Activated B cell treated with CpG ODN at 0.5 μM for 24 hours (primary cell): ENCODE data around the gene NDUFB11. TPM values are rescaled to one million over a fixed set of nuclear protein-coding genes. Genes with fewer than 3 reads are reported as not detected.

Source experiments
- ATAC-seq: fragments of 200-7000 bp; cut with Tn5 transposase; one replicate; pipeline ENCODE4 v1.10.0; 2021; ENCODE audit warnings: low read depth, mild to moderate bottlenecking, moderate library complexity
- CTCF ChIA-PET: fragments of 350-600 bp; sonication (Branson Sonifier 250); formaldehyde crosslinking; loops from one replicate; lab custom pipeline; 2021; ENCODE audit warnings: antibody characterized with exemption; lab: Charles Lee
- POLR2A ChIA-PET: fragments of 350-600 bp; sonication (Branson Sonifier 250); formaldehyde crosslinking; loops from one replicate; lab custom pipeline; 2021; ENCODE audit warnings: antibody characterized with exemption; lab: Charles Lee
- DNase-seq: peaks from one replicate; pipeline ENCODE4 v3.0.0; 2022
- H3K27ac Mint-ChIP-seq: one replicate; pipeline ENCODE4 v1.8.0; 2020; ENCODE audit warnings: mixed read lengths
- H3K27me3 Mint-ChIP-seq: one replicate; pipeline ENCODE4 v1.8.0; 2021; ENCODE audit warnings: mixed read lengths
- H3K36me3 Mint-ChIP-seq: one replicate; pipeline ENCODE4 v1.8.0; 2021; ENCODE audit warnings: low read depth, mixed read lengths
- H3K4me1 Mint-ChIP-seq: one replicate; pipeline ENCODE4 v1.8.0; 2021; ENCODE audit warnings: mixed read lengths
- H3K4me3 Mint-ChIP-seq: one replicate; pipeline ENCODE4 v1.8.0; 2020; ENCODE audit warnings: mild to moderate bottlenecking, mixed read lengths
- H3K9me3 Mint-ChIP-seq: one replicate; pipeline ENCODE4 v1.8.0; 2020; ENCODE audit warnings: mixed read lengths
- CTCF ChIP-seq: fragments of 200-600 bp; IDR thresholded peaks from one replicate; pipeline ENCODE4 v1.8.0; 2022; ENCODE audit warnings: antibody characterized with exemption, mild to moderate bottlenecking
- intact Hi-C: fragments of 100-400 bp; cut with micrococcal nuclease; formaldehyde crosslinking; loops from one replicate; pipeline ENCODE4 v1.15.1; 2024
- total RNA-seq: library from RNA; stranded (reverse); gene quantifications from 2 replicates; pipeline ENCODE4 v1.2.3, GENCODE V29; 2022

NDUFB11 gene
- total RNA-seq, 1 donor from 2014 or later, result 73.3 TPM

GRCh38 chrX:47185241-47185640 lies 40.7 kb upstream of the NDUFB11 start:
- Mint-ChIP-seq H3K4me3 (no peak overlapping the region), H3K9me3 (no peaks in the 10 kb centered on the region), H3K27me3 (no peaks in the 10 kb centered on the region), H3K4me1 (peaks cover under 1% of the 10 kb centered on the region), H3K27ac (no peak overlapping the region), H3K36me3 (peaks cover 47% of the 10 kb centered on the region)
- no peak for TF ChIP-seq CTCF
- intact Hi-C loops, result no loop called here
- ChIA-PET POLR2A (no interaction called here), CTCF (no interaction called here)
- ATAC-seq (no peak), DNase-seq (no peak)

- TF ChIP-seq CTCF, result no peak
- ChIA-PET CTCF (no interaction called here), POLR2A (no interaction called here)
- Mint-ChIP-seq H3K4me3 (no peak overlapping the region), H3K36me3 (peaks cover 50% of the 10 kb centered on the region), H3K27me3 (no peaks in the 10 kb centered on the region), H3K4me1 (no peaks in the 10 kb centered on the region), H3K27ac (no peak overlapping the region), H3K9me3 (no peaks in the 10 kb centered on the region)
- DNase-seq (no peak), ATAC-seq (no peak)
- intact Hi-C loops, result no loop called here
Observed at GRCh38 chrX:47184486-47184885, 40.0 kb upstream of the NDUFB11 start.

GRCh38 chrX:47182106-47182700 lies 37.7 kb upstream of the NDUFB11 start:
- intact Hi-C loops, result no loop called here
- CTCF ChIA-PET, result no interaction called here
- no peak overlapping the region for H3K4me3 Mint-ChIP-seq
- ATAC-seq (no peak), DNase-seq (no peak)
- no peak for TF ChIP-seq CTCF
- POLR2A ChIA-PET, result no interaction called here
- peaks cover 67% of the 10 kb centered on the region for H3K36me3 Mint-ChIP-seq
- H3K9me3 Mint-ChIP-seq, result no peaks in the 10 kb centered on the region
- H3K27me3 Mint-ChIP-seq, result no peaks in the 10 kb centered on the region
- H3K4me1 Mint-ChIP-seq, result no peaks in the 10 kb centered on the region
- H3K27ac Mint-ChIP-seq, result no peak overlapping the region

- no peak overlapping the region for H3K27ac Mint-ChIP-seq
- H3K4me3 Mint-ChIP-seq, result no peak overlapping the region
- no peak for DNase-seq
- H3K4me1 Mint-ChIP-seq, result no peaks in the 10 kb centered on the region
- peaks cover 65% of the 10 kb centered on the region for H3K36me3 Mint-ChIP-seq
- no peak for TF ChIP-seq CTCF
- intact Hi-C loops, result no loop called here
- POLR2A ChIA-PET, result no interaction called here
- no peaks in the 10 kb centered on the region for H3K27me3 Mint-ChIP-seq
- CTCF ChIA-PET, result no interaction called here
- no peak for ATAC-seq
- H3K9me3 Mint-ChIP-seq, result no peaks in the 10 kb centered on the region
Observed at GRCh38 chrX:47181301-47181700, 36.8 kb upstream of the NDUFB11 start.

GRCh38 chrX:47180346-47180745 lies 35.8 kb upstream of the NDUFB11 start:
- intact Hi-C loops, result no loop called here
- no peaks in the 10 kb centered on the region for H3K27me3 Mint-ChIP-seq
- no peak for TF ChIP-seq CTCF
- ChIA-PET CTCF (no interaction called here), POLR2A (no interaction called here)
- H3K4me3 Mint-ChIP-seq, result no peak overlapping the region
- H3K27ac Mint-ChIP-seq, result no peak overlapping the region
- no peaks in the 10 kb centered on the region for H3K4me1 Mint-ChIP-seq
- DNase-seq, result no peak
- H3K36me3 Mint-ChIP-seq, result peaks cover 67% of the 10 kb centered on the region
- no peaks in the 10 kb centered on the region for H3K9me3 Mint-ChIP-seq
- ATAC-seq, result no peak
